GM12874 (cell line): ENCODE data around the gene WFS1.

Source experiments
- CTCF ChIP-seq: IDR thresholded peaks from 2 replicates; pipeline ENCODE4 v1.5.1; 2011; ENCODE audit warnings: low read depth, mild to moderate bottlenecking, control low read depth, low read length, moderate library complexity; ENCODE audit not compliant: insufficient read depth

The WFS1 gene

GRCh38 chr4:6269616-6270511 lies at the start of gene WFS1:
Gene WFS1 (plus strand): TSS chr4:6269850. CDS start chr4:6277456, 7,606 bp downstream.
- no peak for TF ChIP-seq CTCF

- no peak for TF ChIP-seq CTCF
These were observed 48.3 kb upstream of the WFS1 start for GRCh38 chr4:6221301-6221850.

GRCh38 chr4:6221851-6222760 lies 47.5 kb upstream of the WFS1 start:
- TF ChIP-seq CTCF: no peak

- TF ChIP-seq CTCF: no peak
These were observed 46.8 kb upstream of the WFS1 start for GRCh38 chr4:6222761-6223292.

- no peak for TF ChIP-seq CTCF
These were observed 44.9 kb upstream of the WFS1 start for GRCh38 chr4:6224735-6225134.

- TF ChIP-seq CTCF: no peak
These were observed 44.2 kb upstream of the WFS1 start for GRCh38 chr4:6225469-6225868.

GRCh38 chr4:6226506-6226905 lies 43.1 kb upstream of the WFS1 start:
- TF ChIP-seq CTCF: no peak
